DND-41 (cell line): ENCODE data around the gene DUSP8.

ENCODE experiments used
- ATAC-seq: fragments of 200-7000 bp; cut with Tn5 transposase; 3 replicates; pipeline ENCODE4 v1.9.1; 2021; ENCODE audit warnings: low read depth; ENCODE audit not compliant: insufficient read depth
- DNase-seq: peaks from one replicate; pipeline ENCODE4 v3.0.0-alpha.2; 2020
- H2AFZ ChIP-seq: 2 replicates; pipeline ENCODE4 v1.6.0; 2012; ENCODE audit warnings: low read depth, low read length
- H3K27ac ChIP-seq: 2 replicates; pipeline ENCODE4 v1.5.1; 2012; ENCODE audit warnings: low read length, inconsistent platforms
- H3K27me3 ChIP-seq: fragments of 200-600 bp; sonication (generic); 2 replicates; pipeline ENCODE4 v1.6.0; 2012; ENCODE audit warnings: low read length, mild to moderate bottlenecking, inconsistent platforms; ENCODE audit not compliant: insufficient read depth, poor library complexity
- H3K36me3 ChIP-seq: 2 replicates; pipeline ENCODE4 v1.5.1; 2012; ENCODE audit warnings: low read length, inconsistent platforms; ENCODE audit not compliant: insufficient read depth
- H3K4me1 ChIP-seq: 2 replicates; pipeline ENCODE4 v1.5.1; 2012; ENCODE audit warnings: mild to moderate bottlenecking, low read length; ENCODE audit not compliant: insufficient read depth
- H3K4me2 ChIP-seq: 2 replicates; pipeline ENCODE4 v1.6.0; 2012; ENCODE audit warnings: mild to moderate bottlenecking, moderate library complexity, low read length, inconsistent platforms; ENCODE audit not compliant: insufficient read depth
- H3K4me3 ChIP-seq, 2 experiments: fragments of 200-600 bp in 1 of 2; shearing (Covaris generic) in 1 of 2; 2 replicates each; pipeline ENCODE4 v1.5.1; 2012 to 2016; ENCODE audit warnings: inconsistent platforms in 2 of 2, low read length in 2 of 2, mild to moderate bottlenecking in 2 of 2, low read depth in 1 of 2, moderate library complexity in 1 of 2
- H3K79me2 ChIP-seq: 2 replicates; pipeline ENCODE4 v1.6.0; 2012; ENCODE audit warnings: low read length, inconsistent platforms; ENCODE audit not compliant: insufficient read depth
- H3K9ac ChIP-seq: 2 replicates; pipeline ENCODE4 v1.6.0; 2012; ENCODE audit warnings: low read depth, mild to moderate bottlenecking, inconsistent platforms, low read length, moderate library complexity
- H3K9me3 ChIP-seq: 2 replicates; pipeline ENCODE4 v1.5.1; 2012; ENCODE audit warnings: low read length, moderate library complexity, mild to moderate bottlenecking, inconsistent platforms; ENCODE audit not compliant: insufficient read depth, severe bottlenecking
- H4K20me1 ChIP-seq: 2 replicates; pipeline ENCODE4 v1.6.0; 2012; ENCODE audit warnings: low read length; ENCODE audit not compliant: insufficient read depth
- EZH2 ChIP-seq: IDR thresholded peaks from 3 replicates; pipeline ENCODE4 v1.6.1; 2012; ENCODE audit warnings: borderline replicate concordance, low read depth, mild to moderate bottlenecking, moderate library complexity, low read length, inconsistent platforms; ENCODE audit not compliant: severe bottlenecking
- TF ChIP-seq, protein P1 (sequence below): IDR thresholded peaks from 2 replicates; pipeline ENCODE4 v1.5.1; 2012; ENCODE audit warnings: borderline replicate concordance, low read length, moderate library complexity, mild to moderate bottlenecking; ENCODE audit not compliant: poor library complexity, severe bottlenecking; ENCODE audit errors: extremely low read depth

DUSP8 gene

DNA sequence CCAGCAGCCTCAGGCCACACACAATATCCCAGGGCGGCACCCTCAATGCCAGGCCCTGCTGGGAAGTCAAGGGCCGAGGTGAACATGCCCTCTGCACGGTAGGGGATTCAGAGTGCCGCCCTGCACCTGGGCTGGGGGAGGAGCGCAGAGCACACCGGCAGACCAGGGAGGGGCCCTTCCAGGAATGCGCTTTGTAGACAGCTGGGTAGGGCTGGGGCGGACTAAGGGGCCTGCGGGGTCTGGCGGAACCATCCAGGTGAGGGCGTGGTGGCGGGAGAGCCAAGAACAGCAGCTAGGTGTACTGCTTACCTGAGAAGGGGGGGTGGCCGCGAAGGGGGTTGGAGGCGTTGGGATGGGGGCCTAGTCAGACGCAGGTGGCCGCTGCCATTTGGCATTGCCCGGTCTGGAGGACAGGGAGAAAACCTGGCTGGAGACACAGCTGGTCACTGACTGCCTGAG is 26.0 kb downstream of the DUSP8 start:
- Histone ChIP-seq H3K4me3 (no peak overlapping the region), H2AFZ (no peak overlapping the region)

DNA sequence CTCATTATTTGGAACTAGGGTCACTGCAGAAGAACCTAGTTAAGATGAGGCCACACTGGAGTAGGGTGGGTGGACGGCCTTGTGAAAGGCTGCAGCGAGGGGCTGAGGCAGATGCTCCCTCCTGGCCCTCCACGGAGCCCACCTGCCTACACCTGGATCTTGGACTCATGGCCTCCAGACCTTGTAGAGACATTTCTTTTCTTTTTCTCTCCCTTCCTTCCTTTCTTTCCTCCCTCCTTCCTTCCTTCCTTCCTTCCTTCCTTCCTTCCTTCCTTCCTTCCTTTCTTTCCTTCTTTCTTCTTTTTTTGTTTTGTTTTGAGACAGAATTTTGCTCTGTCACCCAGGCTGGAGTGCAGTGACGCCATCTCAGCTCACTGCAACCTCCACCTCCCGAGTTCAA is 26.6 kb downstream of the DUSP8 start:
- H3K9ac ChIP-seq, result no peak overlapping the region
- peaks cover 5% of the 10 kb centered on the region for H3K27me3 ChIP-seq
- H3K79me2 ChIP-seq, result no peaks in the 10 kb centered on the region
- DNase-seq (no peak), ATAC-seq (no peak)
- no peak overlapping the region for H2AFZ ChIP-seq
- H3K36me3 ChIP-seq, result no peaks in the 10 kb centered on the region
- H3K4me1 ChIP-seq, result no peaks in the 10 kb centered on the region
- H3K9me3 ChIP-seq, result no peaks in the 10 kb centered on the region
- H4K20me1 ChIP-seq, result no peaks in the 10 kb centered on the region
- H3K4me2 ChIP-seq, result no peak overlapping the region
- no peak for TF ChIP-seq EZH2
- TF ChIP-seq, protein P1, sequence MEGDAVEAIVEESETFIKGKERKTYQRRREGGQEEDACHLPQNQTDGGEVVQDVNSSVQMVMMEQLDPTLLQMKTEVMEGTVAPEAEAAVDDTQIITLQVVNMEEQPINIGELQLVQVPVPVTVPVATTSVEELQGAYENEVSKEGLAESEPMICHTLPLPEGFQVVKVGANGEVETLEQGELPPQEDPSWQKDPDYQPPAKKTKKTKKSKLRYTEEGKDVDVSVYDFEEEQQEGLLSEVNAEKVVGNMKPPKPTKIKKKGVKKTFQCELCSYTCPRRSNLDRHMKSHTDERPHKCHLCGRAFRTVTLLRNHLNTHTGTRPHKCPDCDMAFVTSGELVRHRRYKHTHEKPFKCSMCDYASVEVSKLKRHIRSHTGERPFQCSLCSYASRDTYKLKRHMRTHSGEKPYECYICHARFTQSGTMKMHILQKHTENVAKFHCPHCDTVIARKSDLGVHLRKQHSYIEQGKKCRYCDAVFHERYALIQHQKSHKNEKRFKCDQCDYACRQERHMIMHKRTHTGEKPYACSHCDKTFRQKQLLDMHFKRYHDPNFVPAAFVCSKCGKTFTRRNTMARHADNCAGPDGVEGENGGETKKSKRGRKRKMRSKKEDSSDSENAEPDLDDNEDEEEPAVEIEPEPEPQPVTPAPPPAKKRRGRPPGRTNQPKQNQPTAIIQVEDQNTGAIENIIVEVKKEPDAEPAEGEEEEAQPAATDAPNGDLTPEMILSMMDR, result no peak
- H3K27ac ChIP-seq, result no peak overlapping the region
- H3K4me3 ChIP-seq, result no peak overlapping the region

More for the DNA sequence above, 26.0 kb downstream of the DUSP8 start:
- Histone ChIP-seq H3K36me3 (no peaks in the 10 kb centered on the region), H3K9me3 (no peaks in the 10 kb centered on the region), H3K4me1 (no peaks in the 10 kb centered on the region), H3K79me2 (no peaks in the 10 kb centered on the region), H3K4me2 (no peak overlapping the region), H4K20me1 (no peaks in the 10 kb centered on the region), H3K27me3 (peaks cover 5% of the 10 kb centered on the region), H3K27ac (no peak overlapping the region), H3K9ac (no peak overlapping the region)
- TF ChIP-seq, protein P1, result no peak
- TF ChIP-seq EZH2, result no peak
- no peak for ATAC-seq
- no peak for DNase-seq

DNA sequence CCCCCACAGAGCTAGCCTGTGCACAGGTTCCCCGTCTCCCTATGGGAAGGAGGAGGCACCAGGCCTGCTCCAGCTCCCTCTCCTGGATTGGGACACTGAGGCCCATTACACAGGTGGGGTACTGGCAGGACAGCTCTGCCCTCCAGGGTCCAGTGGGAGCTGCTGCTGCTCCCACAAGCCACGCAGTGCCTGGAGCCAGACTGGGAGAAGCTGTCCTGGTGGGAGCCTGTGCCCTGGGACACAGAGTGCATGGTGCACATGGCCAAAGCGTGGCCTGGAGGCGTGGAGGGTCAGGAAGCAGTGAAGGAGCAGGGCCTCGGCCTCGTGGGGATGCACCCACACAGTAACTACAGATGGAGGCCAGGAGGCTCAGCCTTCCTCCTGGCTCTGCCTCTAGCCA is 27.5 kb downstream of the DUSP8 start:
- ATAC-seq, result no peak
- Histone ChIP-seq H3K27me3 (peaks cover 5% of the 10 kb centered on the region), H3K4me2 (no peak overlapping the region), H3K27ac (no peak overlapping the region), H3K4me3 (no peak overlapping the region), H3K9ac (no peak overlapping the region), H3K79me2 (no peaks in the 10 kb centered on the region), H2AFZ (no peak overlapping the region), H3K9me3 (no peaks in the 10 kb centered on the region), H3K4me1 (no peaks in the 10 kb centered on the region), H4K20me1 (no peaks in the 10 kb centered on the region), H3K36me3 (no peaks in the 10 kb centered on the region)
- TF ChIP-seq, protein P1, result no peak
- TF ChIP-seq EZH2, result no peak
- no peak for DNase-seq
